Heart left ventricle (tissue), 13 donors: Measurements from ENCODE around the gene RNF182.

Experiments
- CTCF ChIP-seq, 12 donors: fragments of 200-600 bp; sonication (generic) in 4 of 12; IDR thresholded peaks; one replicate each; pipeline versions ENCODE4 v1.5.0 to v1.8.0; 2018 to 2022; ENCODE audit warnings: antibody characterized with exemption in 12 of 12, mild to moderate bottlenecking in 5 of 12
- POLR2A ChIP-seq, 2 donors: fragments of 450-650 bp; IDR thresholded peaks; one replicate each; pipeline ENCODE4 v1.6.1; 2017; ENCODE audit warnings: antibody characterized with exemption in 2 of 2, mild to moderate bottlenecking in 2 of 2, moderate library complexity in 2 of 2
- donor health status: ischemic (EF 13 %, LVEDD 7.1; RV severe dilation, severe dysfunction).
- donor health status: DM: no; HTN: yes; CAD: no.
- donor health status: DM: no; HTN: no; CAD: no.
- donor health status: ischemic (EF 25% LVEDD 6.9; RV normal size, moderate dysfunction).
- donor health status: ischemic (EF 25% LVEDD 5.7; RV mildly dilated, moderate dysfunction).
- donor health status: ischemic (EF 35%, LVEDD 5.7; RV mildly dilated, moderate dysfunction).
- donor health status: nonischemic (EF 11% LVEDD 7.7; RV severe dilation, severe dysfunction).
- donor health status: DM: yes; HTN: yes; CAD: no.
- donor health status: PGD.
- donor health status: ischemic (EF 29% LVEDD 5.4; RV normal size, mild dysfunction).
- donor health status: nonischemic (EF 23%, LVEDD 6.1; RV moderate dilation, normal function).

GRCh38 chr6:13935190-13935880 is 10.6 kb downstream of the RNF182 start:
- TF ChIP-seq CTCF (IDR thresholded peaks at IDR 0.05) (no peak), POLR2A (IDR thresholded peaks at IDR 0.05) (no peak)
